GOT3 (cell line): ENCODE data around the gene NECTIN4.
A peak's percentile ranks its signal among the peaks of the same experiment; 100 is the strongest.
"Not testable (repeated sequence)": the region's sequence is repeated elsewhere in the genome, so short reads cannot be mapped to it uniquely, and the experiment has no call there.

ENCODE experiments used
- DNase-seq: peaks from one replicate; lab custom pipeline; 2025; ENCODE audit warnings: mixed read lengths; lab: John Stamatoyannopoulos, UW

NECTIN4 gene

DNA sequence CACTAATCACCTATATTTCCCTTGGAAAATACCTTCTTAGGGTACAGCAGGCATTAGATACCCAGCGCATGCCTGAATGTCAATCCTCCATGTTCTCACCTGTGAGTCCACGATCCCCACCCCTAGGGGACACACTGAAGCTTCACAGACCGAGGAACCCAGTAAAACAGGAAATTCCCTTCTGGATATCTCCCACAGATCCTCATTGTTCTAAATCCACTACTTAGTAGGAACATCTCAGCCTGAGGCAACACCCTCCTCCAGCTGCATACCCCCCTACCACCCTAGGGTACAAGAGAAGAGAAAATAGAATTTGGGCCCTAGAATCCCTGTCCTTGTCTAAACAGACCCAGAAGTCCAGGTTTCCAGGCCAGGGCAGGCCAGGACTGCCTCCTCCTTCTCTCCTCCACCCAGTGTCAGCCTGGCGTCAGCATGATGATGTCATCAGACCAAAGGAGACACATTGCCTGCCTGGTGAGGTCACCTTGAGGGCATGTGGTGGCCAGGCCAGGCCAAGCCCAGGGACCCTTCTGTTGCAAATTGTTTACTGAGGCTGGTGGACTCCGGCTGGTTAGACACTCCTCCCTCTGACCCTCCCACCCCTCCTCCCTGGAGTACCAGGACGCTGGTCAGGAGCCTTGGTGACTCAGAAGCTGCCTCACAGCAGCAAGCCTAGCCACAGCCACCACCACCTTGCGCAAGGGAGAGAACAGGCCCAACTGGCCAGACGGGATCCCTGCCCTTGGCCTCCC lies 6.2 kb downstream of the NECTIN4 start:
- DNase-seq: peak; percentile 57

DNA sequence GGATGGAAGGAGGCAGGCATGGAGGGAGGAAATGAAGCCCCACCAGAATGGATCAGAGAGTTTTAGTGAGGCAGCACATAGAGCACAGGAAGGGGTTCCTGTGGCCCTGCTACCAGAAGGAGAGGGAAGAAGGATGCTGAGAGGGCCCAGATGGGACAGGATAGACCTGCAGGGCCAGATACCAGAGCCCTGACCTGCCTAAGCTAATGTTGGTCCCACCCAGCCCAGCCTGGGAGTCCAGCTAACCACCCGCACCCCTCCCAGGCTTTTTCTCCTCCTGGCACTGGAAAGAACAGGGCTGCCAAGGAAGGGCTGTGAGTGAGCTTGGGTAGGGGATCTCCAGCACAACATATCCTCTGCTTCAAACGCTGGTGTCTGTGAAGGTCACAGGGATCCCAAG lies 6.9 kb downstream of the NECTIN4 start:
- DNase-seq: no peak

DNA sequence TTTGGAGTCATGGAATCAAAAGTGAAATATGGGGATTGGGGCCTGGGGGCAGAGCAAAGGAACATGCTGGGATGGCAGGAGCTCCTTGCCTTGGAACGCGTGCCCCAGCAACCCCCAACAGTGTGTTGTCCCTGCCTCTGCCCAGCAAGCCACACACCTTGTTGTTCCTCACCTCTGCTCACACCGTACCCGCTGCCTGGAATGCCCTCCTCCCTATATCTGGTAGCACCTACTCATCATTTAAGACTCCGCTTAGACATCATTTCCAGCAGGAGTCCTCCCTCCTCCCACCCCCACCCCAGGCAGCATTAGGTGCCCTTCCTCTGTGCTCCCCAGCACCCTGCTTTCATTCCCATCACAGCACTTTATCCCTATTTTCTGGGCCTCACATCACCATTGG lies 7.8 kb downstream of the NECTIN4 start:
- DNase-seq: no peak

DNA sequence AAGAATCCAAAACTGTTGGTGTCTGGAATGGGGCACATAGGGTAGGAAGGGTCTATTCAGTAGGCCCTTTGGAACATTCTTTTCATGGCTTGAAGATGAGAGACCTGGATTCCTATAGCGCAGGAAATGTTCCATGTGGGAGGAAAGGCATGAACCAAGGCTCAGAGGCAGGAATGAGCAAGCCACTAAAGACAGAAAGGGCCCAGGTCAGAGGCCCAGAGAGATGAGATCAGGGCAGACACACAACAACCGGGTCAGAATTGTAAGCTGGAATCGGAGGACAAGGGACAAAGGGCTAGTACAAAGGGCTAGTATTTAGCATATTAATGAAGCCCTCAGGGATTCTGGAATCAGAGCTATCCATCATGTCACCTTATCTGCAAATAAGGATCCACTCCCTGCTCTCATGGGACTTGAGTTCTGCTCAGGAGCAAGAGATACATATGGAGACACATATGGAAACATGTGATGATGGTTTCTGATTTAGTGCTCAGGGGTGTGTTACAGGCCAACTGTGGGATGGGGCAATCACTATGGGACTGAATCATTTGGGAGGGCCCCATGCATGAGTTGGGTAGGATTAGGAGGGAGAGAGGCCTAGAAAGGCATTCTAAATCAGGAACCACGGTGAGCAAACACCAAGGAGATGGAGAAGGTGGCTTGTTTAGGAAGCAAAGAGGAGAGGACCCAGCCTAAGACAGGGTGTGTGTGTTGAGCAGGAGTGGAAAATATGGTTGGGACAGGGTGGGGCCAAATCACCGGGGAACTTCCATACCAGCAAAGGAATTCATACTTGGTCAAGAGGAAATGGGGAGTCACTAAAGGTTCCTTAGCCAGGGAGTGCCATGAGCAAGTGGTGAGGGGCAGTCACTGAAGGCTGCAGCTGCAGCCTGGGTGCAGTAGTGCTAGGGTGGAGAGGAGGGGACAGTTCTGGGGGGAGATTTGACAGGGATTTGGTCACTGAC lies 8.6 kb downstream of the NECTIN4 start:
- no peak for DNase-seq

DNA sequence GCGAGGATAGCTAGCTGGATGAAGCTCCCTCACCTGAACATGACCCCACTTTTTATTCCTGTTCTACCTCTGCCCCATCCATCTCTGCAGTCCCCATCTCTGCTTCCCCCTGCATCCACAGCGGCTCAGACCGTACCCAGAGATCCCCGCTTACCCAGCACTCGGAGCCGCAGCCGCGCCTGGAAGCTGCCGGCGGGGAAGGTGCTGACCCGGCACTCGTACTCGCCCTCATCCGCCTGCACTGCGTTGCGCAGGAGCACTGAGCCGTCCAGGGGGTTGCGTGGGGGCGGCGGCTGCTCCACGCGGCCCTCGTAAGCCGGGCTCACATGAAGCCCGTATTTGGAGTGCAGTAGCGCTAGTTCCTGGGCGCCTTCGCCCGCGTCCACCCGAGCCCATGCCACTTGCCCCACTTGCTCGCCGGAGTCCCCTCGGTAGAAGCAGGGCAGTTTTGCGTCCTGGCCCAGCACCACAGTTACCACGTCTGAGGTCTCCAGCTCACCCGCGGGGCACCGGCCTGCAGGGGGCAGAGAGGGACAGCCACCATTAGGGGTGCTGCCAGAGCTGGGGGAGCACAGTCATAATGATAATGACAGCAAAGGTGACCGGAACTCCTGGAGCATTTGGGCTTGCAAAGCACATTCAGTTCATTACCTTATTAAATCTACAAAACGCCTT lies 9.8 kb downstream of the NECTIN4 start:
- no peak for DNase-seq

DNA sequence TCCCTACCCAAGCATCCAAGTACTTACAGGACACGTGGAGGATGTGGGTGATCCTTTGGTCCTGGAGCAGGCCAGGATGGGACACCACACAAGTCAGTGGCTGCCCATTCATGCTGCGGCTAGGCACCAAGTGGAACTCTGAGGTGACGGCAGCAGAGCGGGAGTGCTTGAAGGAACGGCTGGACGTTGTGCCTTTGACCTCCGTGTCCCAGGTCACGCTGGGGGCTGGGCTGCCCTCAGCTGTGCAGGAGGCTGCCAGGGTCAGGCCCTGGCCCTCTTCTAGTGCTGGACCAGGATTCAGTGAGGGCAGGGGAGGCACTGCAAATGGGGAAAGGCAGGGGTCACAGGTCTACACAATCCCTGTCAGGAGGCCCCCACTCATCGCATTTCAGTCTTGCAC lies 11.9 kb downstream of the NECTIN4 start:
- DNase-seq: no peak

DNA sequence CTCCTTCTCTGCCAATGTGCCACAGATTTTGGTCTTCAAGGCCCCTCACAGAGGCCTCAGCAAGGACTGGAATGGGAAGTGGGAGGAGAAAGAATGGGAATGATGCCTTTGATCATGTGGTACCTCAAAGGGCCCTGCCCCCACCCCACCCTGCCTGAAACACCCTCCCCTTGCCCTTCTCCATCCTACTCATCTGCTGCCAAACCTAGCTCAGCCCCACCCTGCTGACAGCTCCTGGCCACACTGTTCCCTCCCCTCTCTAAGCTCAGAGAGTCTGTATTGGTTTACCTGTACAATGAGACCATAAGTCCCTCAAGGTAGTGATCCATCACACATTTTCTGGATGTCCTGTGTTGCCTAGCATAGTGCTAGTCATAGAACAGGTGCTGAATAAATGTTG lies 12.9 kb downstream of the NECTIN4 start:
- DNase-seq: no peak

DNA sequence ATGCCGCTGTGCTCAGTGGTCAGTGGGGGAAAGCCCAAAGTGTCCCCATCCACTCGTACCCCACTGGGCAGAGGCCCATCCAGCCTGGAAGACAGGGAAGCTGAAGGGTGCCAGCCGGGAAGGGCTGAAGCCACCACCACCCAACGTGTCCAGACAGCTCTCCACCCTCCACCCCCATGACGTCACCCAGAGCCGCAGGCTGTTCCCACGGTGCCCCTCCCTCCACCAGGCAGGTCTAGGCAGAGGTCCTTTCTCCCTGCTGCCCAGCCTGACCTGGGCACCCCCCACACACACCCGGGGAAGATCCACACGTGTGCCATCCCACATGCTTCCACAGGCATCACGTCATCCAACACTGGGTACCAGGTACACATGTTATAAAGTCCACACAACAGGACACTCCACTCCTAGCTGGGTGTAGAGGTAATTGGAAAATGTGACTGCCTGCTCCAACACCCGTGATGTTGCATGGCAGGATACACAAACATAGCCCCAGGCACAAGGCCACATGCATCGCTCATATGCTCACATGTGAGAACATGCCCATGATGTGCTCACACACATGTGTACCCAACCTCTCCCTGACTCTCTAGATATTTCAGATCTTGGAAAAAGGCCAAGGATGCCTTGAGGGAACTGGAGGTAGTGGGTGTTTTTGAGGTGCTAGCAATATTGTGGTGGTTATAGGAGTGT lies 14.5 kb downstream of the NECTIN4 start:
- no peak for DNase-seq

DNA sequence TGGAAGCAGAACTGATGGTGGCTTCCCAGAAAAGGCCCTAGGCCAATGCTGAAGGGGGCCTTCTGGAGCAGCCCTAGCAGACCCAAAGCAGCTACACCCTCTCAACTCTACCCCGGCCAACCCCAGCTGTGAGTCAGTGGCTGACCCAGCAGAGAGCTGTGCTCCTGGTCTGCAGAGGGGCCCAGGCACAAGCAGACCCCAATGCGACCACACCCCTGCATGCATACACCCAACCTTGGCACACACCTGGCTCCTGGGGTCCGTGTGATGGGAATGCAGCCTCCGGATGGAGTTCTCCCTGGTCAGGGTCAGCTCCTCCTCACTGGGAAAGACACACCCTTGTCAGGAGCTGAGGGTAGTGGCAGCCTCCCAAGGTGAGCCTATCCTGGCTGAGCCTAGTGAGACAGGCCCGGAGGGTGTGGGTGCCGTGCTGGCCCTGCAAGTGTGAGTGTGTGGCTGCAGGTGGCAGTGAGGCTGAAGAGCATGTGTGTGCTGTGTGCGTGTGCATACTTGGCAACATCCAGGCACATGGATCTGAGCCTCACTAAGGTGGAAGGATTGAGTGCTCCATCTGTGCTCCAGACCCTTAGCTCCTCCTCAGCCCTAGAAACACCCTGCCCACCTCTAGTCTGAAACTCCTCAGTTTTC lies 15.8 kb downstream of the NECTIN4 start:
- no peak for DNase-seq

DNA sequence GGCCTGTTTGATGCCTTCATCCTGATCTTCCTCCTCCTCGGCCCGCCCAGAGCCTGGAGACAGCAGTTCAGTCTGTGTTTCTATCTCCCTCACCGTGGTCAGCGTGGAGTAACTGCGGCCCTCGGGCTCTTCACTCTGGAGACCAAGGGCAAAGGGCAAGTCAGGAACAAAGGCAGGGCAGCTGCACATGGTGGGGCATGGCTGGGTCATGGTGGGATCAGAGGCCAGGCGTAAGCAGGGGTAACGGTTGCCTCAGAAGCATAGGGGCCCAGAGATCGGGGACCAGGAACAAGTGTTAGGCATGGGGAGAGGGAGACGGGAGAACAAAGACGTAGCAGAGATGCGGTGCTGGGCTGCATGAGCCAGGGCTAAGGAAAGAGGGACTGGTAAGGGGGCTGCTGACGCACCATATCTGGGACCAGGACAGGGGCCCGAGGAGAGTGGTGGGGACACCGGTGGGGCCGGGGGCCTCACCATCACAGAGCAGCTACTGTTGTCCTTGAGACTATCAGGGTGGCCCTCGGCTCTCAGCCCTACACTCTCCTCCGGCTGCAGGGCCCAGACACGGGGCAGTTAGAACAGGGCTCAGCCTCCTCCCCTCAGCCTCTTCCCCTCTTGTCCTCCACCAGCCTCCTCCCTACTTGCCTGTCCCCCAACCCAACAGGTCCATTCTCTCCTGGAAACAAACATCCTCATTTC lies 16.5 kb downstream of the NECTIN4 start:
- DNase-seq: no peak

DNA sequence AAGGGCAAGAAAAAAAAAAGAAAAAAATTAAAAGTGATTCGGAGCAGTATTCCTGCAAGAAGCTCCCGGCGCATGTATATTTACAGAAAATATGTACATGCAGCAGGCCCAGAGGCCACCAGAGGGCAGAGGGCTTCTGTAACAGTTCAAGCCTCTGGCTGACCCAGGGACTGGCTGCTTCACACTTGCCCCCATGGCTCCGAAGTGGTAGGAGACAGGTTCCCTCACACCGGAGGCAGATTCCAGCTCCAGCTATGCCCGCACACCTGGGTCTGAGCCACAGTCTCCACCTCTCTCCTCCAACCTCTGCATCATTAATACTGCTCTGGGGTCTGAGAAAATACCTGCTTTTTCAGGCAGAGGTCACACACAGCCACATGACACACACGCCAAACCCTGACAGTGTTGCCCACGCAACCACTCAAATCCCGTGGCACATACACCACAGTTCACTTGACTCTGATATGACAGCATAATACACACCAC lies 17.4 kb downstream of the NECTIN4 start:
- no peak for DNase-seq

DNA sequence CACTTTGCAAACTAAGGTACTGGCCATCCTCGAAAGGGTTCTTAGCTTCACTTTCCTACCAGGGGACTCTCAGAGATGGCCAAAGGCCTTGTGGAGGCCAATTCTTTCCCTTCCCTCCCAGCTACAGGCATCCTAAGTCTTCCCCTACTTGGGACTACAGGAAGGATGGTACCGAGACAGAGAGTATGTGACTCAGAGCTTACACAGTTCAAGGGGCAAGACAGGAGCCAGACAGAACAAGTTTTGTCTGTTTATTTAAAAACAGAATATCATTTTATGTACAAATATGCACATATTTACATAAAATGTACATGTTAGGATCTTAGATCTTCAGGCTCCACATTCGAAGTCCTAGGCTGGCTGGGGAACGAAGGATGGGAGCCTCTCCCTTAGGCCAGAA lies 18.6 kb downstream of the NECTIN4 start:
- DNase-seq: no peak

DNA sequence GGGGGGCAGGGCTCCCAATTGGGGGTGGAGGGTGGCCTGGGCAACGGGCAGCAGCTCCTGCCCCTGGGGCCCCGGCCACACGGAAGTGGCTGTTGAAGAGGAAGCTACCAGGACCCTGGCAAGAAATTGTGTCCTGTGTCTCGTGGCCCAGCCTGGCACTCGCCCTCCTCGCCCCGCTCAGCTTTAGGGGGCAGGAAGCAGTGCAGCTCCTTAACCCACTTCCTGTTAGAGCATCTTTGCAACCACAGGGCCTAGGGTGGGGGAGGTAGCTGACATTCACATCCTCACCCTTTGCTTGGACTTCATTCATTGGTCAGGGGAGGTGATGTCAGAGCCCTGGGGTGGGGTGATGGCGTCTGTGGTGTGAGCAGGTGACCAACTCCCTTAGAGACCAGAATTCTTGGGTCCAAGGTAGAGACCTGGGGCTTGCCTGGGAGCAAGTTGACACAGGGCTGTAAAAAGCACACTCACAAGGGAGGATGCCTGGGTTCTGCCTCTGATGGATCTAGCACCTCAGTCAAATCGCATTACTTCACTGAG lies 19.6 kb downstream of the NECTIN4 start, which contains the start of gene ARHGAP30:
Gene ARHGAP30 (minus strand): TSS at position 161 of the 540 bp plus-strand sequence. CDS start 267 bp downstream, outside the sequence.
- no peak for DNase-seq

DNA sequence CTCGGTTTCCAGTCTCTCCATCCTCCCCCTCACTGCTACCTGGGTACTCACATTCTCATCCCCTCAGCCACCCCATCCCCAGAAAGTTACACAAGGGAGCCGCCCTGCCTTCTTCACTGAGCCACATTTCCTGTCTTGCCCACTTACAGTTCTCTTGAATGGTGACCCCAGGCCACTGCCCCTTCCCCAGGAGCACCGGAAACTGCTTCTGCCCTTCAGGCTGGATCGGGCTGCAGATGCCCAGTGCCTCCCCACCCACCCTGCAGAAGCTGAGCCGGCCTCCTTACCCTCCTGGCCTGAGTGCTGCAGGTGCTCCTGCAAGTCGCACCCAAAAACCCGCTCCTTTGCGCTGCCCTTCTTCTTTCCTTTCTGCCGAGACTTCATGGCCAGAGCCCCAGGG lies 20.1 kb downstream of the NECTIN4 start:
- no peak for DNase-seq

DNA sequence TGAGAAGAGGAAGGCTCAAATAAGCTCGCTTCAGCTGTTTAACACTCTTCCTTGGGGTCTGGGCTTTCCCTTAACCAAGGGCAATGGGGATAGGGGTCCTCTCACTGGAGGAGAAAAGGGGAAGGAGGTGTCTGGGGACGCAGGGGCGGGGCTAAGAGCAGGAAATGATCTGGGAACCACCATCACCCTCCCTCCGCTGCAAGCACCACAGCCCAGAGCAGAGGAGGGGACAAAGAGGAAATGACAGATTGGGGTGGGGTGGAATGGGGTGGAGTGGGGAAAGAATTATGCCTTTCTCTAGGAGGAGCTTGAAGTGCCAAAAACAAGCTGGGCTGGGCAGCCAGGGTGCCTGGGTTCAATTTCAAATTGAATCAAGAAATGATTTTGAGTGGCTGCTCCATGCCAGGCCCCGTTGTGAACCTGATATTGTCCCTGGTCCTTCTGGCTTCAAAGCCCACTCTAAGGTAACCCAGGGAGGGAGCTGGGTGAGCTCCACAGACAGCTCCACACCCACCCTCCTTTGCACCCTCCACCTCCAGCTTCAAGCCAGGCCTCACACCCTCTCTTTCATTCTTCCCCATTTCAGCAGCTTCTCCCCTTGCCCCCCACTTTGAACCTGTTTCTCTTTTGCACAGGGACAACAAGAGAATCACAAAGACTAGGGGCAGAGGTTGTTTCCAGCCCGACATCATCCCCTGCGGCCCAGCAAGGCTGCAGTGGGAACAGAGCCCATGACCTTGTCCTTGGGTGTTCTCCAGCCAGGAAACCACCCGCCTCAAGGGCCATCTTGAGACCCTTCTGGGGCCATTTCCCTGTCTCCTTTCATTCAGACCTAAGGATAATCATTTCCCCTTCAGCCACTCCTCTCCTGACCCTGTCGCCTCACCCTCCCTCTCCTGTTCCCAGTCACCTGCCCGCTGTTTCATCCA lies 20.8 kb downstream of the NECTIN4 start:
- DNase-seq: no peak

DNA sequence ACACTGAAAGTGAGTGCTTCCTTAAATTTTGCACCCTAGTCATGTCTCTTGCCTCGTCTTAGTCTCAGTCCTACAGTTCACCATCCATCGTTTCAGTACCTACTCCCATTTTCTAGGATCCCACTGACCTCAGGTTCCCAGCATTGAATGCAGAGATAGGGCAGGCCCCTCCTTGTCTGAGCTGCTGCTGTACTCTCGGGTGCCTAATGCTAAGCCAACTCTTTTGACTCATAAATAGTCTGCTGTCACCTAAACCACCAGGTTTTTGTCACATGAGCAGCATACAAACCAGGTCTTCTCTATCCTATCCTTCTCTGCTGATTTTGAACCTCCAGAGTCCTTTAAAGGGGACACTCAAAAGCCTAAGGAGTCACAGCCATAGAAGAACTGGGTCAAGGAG lies 22.7 kb downstream of the NECTIN4 start:
- DNase-seq: no peak

DNA sequence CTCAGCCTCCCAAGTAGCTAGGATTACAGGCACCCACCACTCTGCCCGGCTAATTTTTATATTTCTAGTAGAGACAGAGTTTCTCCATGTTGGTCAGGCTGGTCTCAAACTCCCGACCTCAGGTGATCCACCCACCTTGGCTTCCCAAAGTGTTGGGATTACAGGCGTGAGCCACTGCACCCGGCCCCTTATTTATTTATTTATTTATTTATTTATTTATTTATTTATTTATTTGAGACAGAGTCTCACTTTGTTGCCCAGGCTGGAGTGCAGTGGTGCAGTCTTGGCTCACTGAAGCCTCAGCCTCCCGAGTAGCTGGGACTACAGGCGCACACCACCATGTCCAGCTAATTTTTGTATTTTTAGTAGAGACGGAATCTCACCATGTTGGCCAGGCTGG lies 23.7 kb downstream of the NECTIN4 start:
- DNase-seq: not testable (repeated sequence)

DNA sequence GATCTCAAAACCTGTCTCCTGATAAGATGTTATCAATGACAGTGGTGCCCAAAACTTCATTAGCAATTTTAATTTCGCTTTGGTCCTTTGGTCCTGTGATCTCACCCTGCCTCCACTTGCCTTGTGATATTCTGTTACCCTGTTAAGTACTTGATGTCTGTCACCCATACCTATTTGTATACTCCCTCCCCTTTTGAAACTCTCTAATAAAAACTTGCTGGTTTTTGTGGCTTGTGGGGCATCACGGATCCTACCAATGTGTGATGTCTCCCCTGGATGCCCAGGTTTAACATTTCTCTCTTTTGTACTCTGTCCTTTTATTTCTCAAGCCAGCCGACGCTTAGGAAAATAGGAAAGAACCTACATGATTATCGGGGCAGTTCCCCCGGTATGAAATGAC lies 25.4 kb downstream of the NECTIN4 start:
- DNase-seq: not testable (repeated sequence)

DNA sequence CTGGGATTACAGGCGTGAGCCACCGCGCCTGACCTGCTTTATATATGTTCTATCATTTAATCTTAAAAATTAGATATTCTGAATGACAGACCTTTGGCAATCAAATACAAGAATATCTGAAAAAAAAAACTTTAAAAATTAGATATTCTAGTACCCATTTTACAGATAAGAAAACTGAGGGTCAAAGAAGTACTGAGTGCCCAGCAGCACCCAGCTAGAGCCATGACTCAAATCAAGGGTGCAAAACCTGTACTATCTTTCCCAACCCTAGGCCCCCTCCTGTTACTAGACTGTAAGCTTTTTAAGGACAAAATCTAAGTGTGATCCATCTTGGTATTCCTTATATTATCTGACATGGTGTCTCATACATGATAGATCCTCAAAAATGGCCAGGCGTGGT lies 27.9 kb downstream of the NECTIN4 start:
- no peak for DNase-seq
